NCI-H128 (cell line): ENCODE data around the gene RAPGEF2.
"Not testable (repeated sequence)": the region's sequence is repeated elsewhere in the genome, so short reads cannot be mapped to it uniquely, and the experiment has no call there.

Experiments used
- DNase-seq: peaks from one replicate; lab custom pipeline; 2025; ENCODE audit not compliant: unreplicated experiment; lab: John Stamatoyannopoulos, UW

Gene RAPGEF2

GRCh38 chr4:159229164-159229563, 126.3 kb downstream of the RAPGEF2 start:
- DNase-seq, result no peak

- DNase-seq, result no peak
Measured at GRCh38 chr4:159232465-159233106, 129.7 kb downstream of the RAPGEF2 start.

- no peak for DNase-seq
Measured at GRCh38 chr4:159235779-159236368, 133.0 kb downstream of the RAPGEF2 start.

GRCh38 chr4:159237975-159238374, 135.1 kb downstream of the RAPGEF2 start:
- DNase-seq, result no peak

- no peak for DNase-seq
Measured at GRCh38 chr4:159238631-159239030, 135.8 kb downstream of the RAPGEF2 start.

- no peak for DNase-seq
Measured at GRCh38 chr4:159239629-159240028, 136.8 kb downstream of the RAPGEF2 start.

- no peak for DNase-seq
Measured at GRCh38 chr4:159240046-159240445, 137.2 kb downstream of the RAPGEF2 start.

- DNase-seq, result no peak
Measured at GRCh38 chr4:159240687-159241086, 137.8 kb downstream of the RAPGEF2 start.

- DNase-seq, result no peak
Measured at GRCh38 chr4:159242427-159242826, 139.5 kb downstream of the RAPGEF2 start.

- DNase-seq, result no peak
Measured at GRCh38 chr4:159248384-159249178, 145.7 kb downstream of the RAPGEF2 start.

GRCh38 chr4:159250751-159251325, 148.0 kb downstream of the RAPGEF2 start:
- DNase-seq, result no peak

- not testable (repeated sequence) for DNase-seq
Measured at GRCh38 chr4:159251580-159251979, 148.7 kb downstream of the RAPGEF2 start.

- no peak for DNase-seq
Measured at GRCh38 chr4:159252491-159252890, 149.6 kb downstream of the RAPGEF2 start.

GRCh38 chr4:159256037-159256436, 153.2 kb downstream of the RAPGEF2 start:
- no peak for DNase-seq

- no peak for DNase-seq
Measured at GRCh38 chr4:159258889-159259560, 156.1 kb downstream of the RAPGEF2 start.

- DNase-seq, result no peak
Measured at GRCh38 chr4:159264057-159264456, 161.2 kb downstream of the RAPGEF2 start.

GRCh38 chr4:159266981-159267868, 164.3 kb downstream of the RAPGEF2 start:
- DNase-seq, result no peak

- no peak for DNase-seq
Measured at GRCh38 chr4:159267869-159268285, 165.0 kb downstream of the RAPGEF2 start.

- DNase-seq, result no peak
Measured at GRCh38 chr4:159268607-159269006, 165.7 kb downstream of the RAPGEF2 start.

GRCh38 chr4:159269116-159269515, 166.2 kb downstream of the RAPGEF2 start:
- DNase-seq, result no peak
